ENCODE measurements around the gene GNG4. TPM values are rescaled to one million over a fixed set of nuclear protein-coding genes. Genes with fewer than 3 reads are reported as not detected.

The GNG4 gene
- total and polyA plus RNA-seq, 9 of the 15 experiments (the other 6 are each of a cell fraction or from before 2014, with no cell fraction given) = 0.06 to 0.58 (median 0.08) TPM; not detected in 4

GRCh38 chr1:235549351-235550139, 100.0 kb downstream of the GNG4 start:
- DNase-seq (ENCODE audit: extremely low read depth in 1 of 4, low spot score in 3 of 4) = no peak
- Histone ChIP-seq H3K9ac (ENCODE audit: insufficient read depth in 1 of 2, low read depth in 2 of 2, low read length in 2 of 2) (no peak overlapping the region), H3K36me3 (ENCODE audit: control insufficient read depth, insufficient read depth, low read length) (no peaks in the 10 kb centered on the region), H2AFZ (ENCODE audit: low read depth, low read length) (no peak overlapping the region), H3K4me1 (replicated peaks in 1 of 2; ENCODE audit: control insufficient read depth in 2 of 2, insufficient read depth in 2 of 2, low read length in 2 of 2) (no peaks in the 10 kb centered on the region), H3K9me3 (replicated peaks; ENCODE audit: control insufficient read depth, insufficient read depth, low read depth, low read length) (no peaks in the 10 kb centered on the region), H3K27ac (ENCODE audit: extremely low read depth, low read depth, low read length) (no peak overlapping the region), H3K79me2 (ENCODE audit: control insufficient read depth, insufficient read depth, low read length) (no peaks in the 10 kb centered on the region), H3K4me2 (ENCODE audit: insufficient read depth, low read length) (no peak overlapping the region), H3K4me3 (no peak overlapping the region), H3K27me3 (ENCODE audit: control insufficient read depth in 2 of 2, insufficient read depth in 2 of 2, low read length in 2 of 2) (peaks cover 66 to 83% of the 10 kb centered on the region in 2 experiments), H4K20me1 (replicated peaks; ENCODE audit: control insufficient read depth, insufficient read depth, low read length) (no peaks in the 10 kb centered on the region), H3K9me1 (ENCODE audit: control insufficient read depth, insufficient read depth, low read length) (no peaks in the 10 kb centered on the region)
- no peak for FAIRE-seq
- 2% methylated on average over 13 of the region's 13 CpGs for WGBS (ENCODE audit: insufficient coverage, low coverage, missing lambda C conversion rate)
- no TSS peak for BruUV-seq (replicated peaks)
- intact Hi-C loops (cut with micrococcal nuclease) = no loop called here
- ATAC-seq = no peak
- TF ChIP-seq RFX5 (IDR thresholded peaks at IDR 0.05; ENCODE audit: low read depth, low read length) = no peak
- no peak for TF ChIP-seq CCAR2 (IDR thresholded peaks at IDR 0.05; ENCODE audit: low read depth, low read length)
- no peak for TF ChIP-seq TSC22D4 (tag; IDR thresholded peaks at IDR 0.05)
- TF ChIP-seq ZSCAN32 (CRISPR knock-in tag; IDR thresholded peaks at IDR 0.05) = no peak
- no peak for TF ChIP-seq SRF (CRISPR knock-in tag; IDR thresholded peaks at IDR 0.05)
- TF ChIP-seq RAD21 (CRISPR knock-in tag; conservative IDR thresholded peaks at IDR 0.05 in 1 of 2, IDR thresholded peaks at IDR 0.05 in 1 of 2) = no peak
- no peak for TF ChIP-seq RBM17 (IDR thresholded peaks at IDR 0.05; ENCODE audit: borderline replicate concordance, low read depth, low read length)
- no peak for TF ChIP-seq L3MBTL2 (IDR thresholded peaks at IDR 0.05)
- no peak for TF ChIP-seq HSF4 (CRISPR knock-in tag; IDR thresholded peaks at IDR 0.05; ENCODE audit: borderline replicate concordance)
- no peak for TF ChIP-seq MXD1 (CRISPR knock-in tag; IDR thresholded peaks at IDR 0.05; ENCODE audit: borderline replicate concordance, poor library complexity, severe bottlenecking)
- TF ChIP-seq RFX7 (CRISPR knock-in tag; IDR thresholded peaks at IDR 0.05) = no peak
- TF ChIP-seq MAFF (IDR thresholded peaks at IDR 0.05; ENCODE audit: low read length) = no peak
- no peak for TF ChIP-seq SAFB2 (IDR thresholded peaks at IDR 0.05; ENCODE audit: borderline replicate concordance, low read depth, low read length, severe bottlenecking)
- TF ChIP-seq, protein P1, sequence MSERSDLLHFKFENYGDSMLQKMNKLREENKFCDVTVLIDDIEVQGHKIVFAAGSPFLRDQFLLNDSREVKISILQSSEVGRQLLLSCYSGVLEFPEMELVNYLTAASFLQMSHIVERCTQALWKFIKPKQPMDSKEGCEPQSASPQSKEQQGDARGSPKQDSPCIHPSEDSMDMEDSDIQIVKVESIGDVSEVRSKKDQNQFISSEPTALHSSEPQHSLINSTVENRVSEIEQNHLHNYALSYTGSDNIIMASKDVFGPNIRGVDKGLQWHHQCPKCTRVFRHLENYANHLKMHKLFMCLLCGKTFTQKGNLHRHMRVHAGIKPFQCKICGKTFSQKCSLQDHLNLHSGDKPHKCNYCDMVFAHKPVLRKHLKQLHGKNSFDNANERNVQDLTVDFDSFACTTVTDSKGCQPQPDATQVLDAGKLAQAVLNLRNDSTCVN (CRISPR knock-in tag; IDR thresholded peaks at IDR 0.05) = no peak
- TF ChIP-seq ARID1B (IDR thresholded peaks at IDR 0.05) = no peak
- TF ChIP-seq TRIM24 (IDR thresholded peaks at IDR 0.05) = no peak
- ChIA-PET CTCF (ENCODE audit: low intra/inter-chr PET ratio) (interaction anchor here (0.7 kb wide), 1 partner anchor 429 kb away, joined by 3 read pairs; no protein-coding TSS in a partner anchor), POLR2A (no interaction called here)
- in situ Hi-C loops (cut with MboI) = no loop called here

Measured in K562 (cell line).